HG03097 (cell line): ENCODE measurements around the gene MTA3.
"Not testable (repeated sequence)": the region's sequence is repeated elsewhere in the genome, so short reads cannot be mapped to it uniquely, and the experiment has no call there.

ENCODE experiments used
- ATAC-seq: cut with Tn5 transposase; IDR thresholded peaks from one replicate; pipeline ENCODE4 v1.9.1; 2021; ENCODE audit not compliant: unreplicated experiment, low FRiP score

MTA3 gene

GRCh38 chr2:42566837-42567321 is 1.6 kb upstream of the MTA3 start:
- ATAC-seq = peak; percentile 52

- peak; percentile 5 for ATAC-seq
Observed at GRCh38 chr2:42567364-42567763, 1.1 kb upstream of the MTA3 start.

GRCh38 chr2:42567806-42568400 is 529 bp upstream of the MTA3 start:
- peak; percentile 47 for ATAC-seq

GRCh38 chr2:42569116-42569711 is 782 bp downstream of the MTA3 start:
- no peak for ATAC-seq

GRCh38 chr2:42569883-42570282 is 1.5 kb downstream of the MTA3 start:
- ATAC-seq = no peak

GRCh38 chr2:42572297-42573081 is 4.1 kb downstream of the MTA3 start:
- ATAC-seq = no peak

GRCh38 chr2:42573256-42573655 is 4.8 kb downstream of the MTA3 start:
- no peak for ATAC-seq

GRCh38 chr2:42575458-42576064 is 7.1 kb downstream of the MTA3 start:
- no peak for ATAC-seq

GRCh38 chr2:42578621-42579020 is 10.2 kb downstream of the MTA3 start:
- ATAC-seq = no peak

- no peak for ATAC-seq
Observed at GRCh38 chr2:42581257-42581656, 12.8 kb downstream of the MTA3 start.

GRCh38 chr2:42584628-42585027 is 16.2 kb downstream of the MTA3 start:
- not testable (repeated sequence) for ATAC-seq

- ATAC-seq = no peak
Observed at GRCh38 chr2:42585779-42586178, 17.3 kb downstream of the MTA3 start.

- no peak for ATAC-seq
Observed at GRCh38 chr2:42587526-42588117, 19.2 kb downstream of the MTA3 start.

GRCh38 chr2:42588121-42588520 is 19.7 kb downstream of the MTA3 start:
- ATAC-seq = no peak

GRCh38 chr2:42590176-42590575 is 21.7 kb downstream of the MTA3 start:
- ATAC-seq = no peak

GRCh38 chr2:42593282-42593681 is 24.9 kb downstream of the MTA3 start:
- no peak for ATAC-seq

GRCh38 chr2:42598656-42599055 is 30.2 kb downstream of the MTA3 start:
- ATAC-seq = no peak

- no peak for ATAC-seq
Observed at GRCh38 chr2:42601076-42601475, 32.6 kb downstream of the MTA3 start.

GRCh38 chr2:42602218-42602875 is 33.9 kb downstream of the MTA3 start:
- ATAC-seq = no peak

- no peak for ATAC-seq
Observed at GRCh38 chr2:42602876-42603219, 34.4 kb downstream of the MTA3 start.
